ENCODE data around the gene ZDHHC11B.
"Not testable (repeated sequence)": the region's sequence is repeated elsewhere in the genome, so short reads cannot be mapped to it uniquely, and the experiment has no call there.

The ZDHHC11B gene

GRCh38 chr5:683551-684481, 100.7 kb downstream of the ZDHHC11B start:
- DNase-seq, result no peak

GRCh38 chr5:682651-683358, 101.7 kb downstream of the ZDHHC11B start:
- not testable (repeated sequence) for DNase-seq

- not testable (repeated sequence) for DNase-seq
Observed at GRCh38 chr5:682216-682615, 102.3 kb downstream of the ZDHHC11B start.

GRCh38 chr5:681317-682191, 103.0 kb downstream of the ZDHHC11B start:
- DNase-seq, result not testable (repeated sequence)

- not testable (repeated sequence) for DNase-seq
Observed at GRCh38 chr5:680836-681235, 103.7 kb downstream of the ZDHHC11B start.

- DNase-seq, result not testable (repeated sequence)
Observed at GRCh38 chr5:680118-680795, 104.3 kb downstream of the ZDHHC11B start.

- not testable (repeated sequence) for DNase-seq
Observed at GRCh38 chr5:679166-679895, 105.2 kb downstream of the ZDHHC11B start.

GRCh38 chr5:678521-678920, 106.0 kb downstream of the ZDHHC11B start:
- not testable (repeated sequence) for DNase-seq

GRCh38 chr5:677131-678101, 107.1 kb downstream of the ZDHHC11B start:
- peak; percentile 48 for DNase-seq

- DNase-seq, result no peak
Observed at GRCh38 chr5:676699-677076, 107.8 kb downstream of the ZDHHC11B start.

GRCh38 chr5:675871-676698, 108.4 kb downstream of the ZDHHC11B start:
- DNase-seq, result no peak

- DNase-seq, result no peak
Observed at GRCh38 chr5:675111-675870, 109.2 kb downstream of the ZDHHC11B start.

- DNase-seq, result no peak
Observed at GRCh38 chr5:674630-675011, 109.9 kb downstream of the ZDHHC11B start.

- DNase-seq, result no peak
Observed at GRCh38 chr5:673831-674629, 110.5 kb downstream of the ZDHHC11B start.

GRCh38 chr5:673161-673830, 111.2 kb downstream of the ZDHHC11B start:
- DNase-seq, result no peak

GRCh38 chr5:672329-673160, 112.0 kb downstream of the ZDHHC11B start:
- DNase-seq, result peak; percentile 80
